HCT116 (cell line): ENCODE results near the gene DNAH10. TPM values are rescaled to one million over a fixed set of nuclear protein-coding genes. Genes with fewer than 3 reads are reported as not detected.

Source experiments
- ATAC-seq: fragments of 200-7000 bp; cut with Tn5 transposase; 2 replicates; pipeline ENCODE4 v1.9.1; 2020; ENCODE audit warnings: mild to moderate bottlenecking, moderate library complexity
- BruUV-seq: library from RNA; stranded (reverse); fragments of 400-500 nt; replicated peaks from 2 replicates; lab custom pipeline; 2021; lab: Mats Ljungman, UMichigan
- CTCF ChIA-PET: fragments of 300-600 bp; sonication (Branson Sonifier 250); formaldehyde crosslinking; loops from one replicate; lab custom pipeline; 2021; ENCODE audit warnings: antibody characterized with exemption; lab: Charles Lee
- POLR2A ChIA-PET: fragments of 300-600, 350-600 bp; sonication (Branson Sonifier 250); formaldehyde crosslinking; loops from one replicate; lab custom pipeline; 2021; ENCODE audit warnings: antibody characterized with exemption; lab: Charles Lee
- RAD21 ChIA-PET, 2 experiments: fragments of 300-600 bp; sonication (Branson Sonifier 250); formaldehyde crosslinking; loops; one replicate each; lab custom pipeline; 2023; ENCODE audit warnings: low total read pairs in 2 of 2; ENCODE audit not compliant: uncharacterized antibody in 2 of 2, unreplicated experiment in 2 of 2, low non-redundant PET in 1 of 2; lab: Charles Lee
- DNase-seq: peaks from one replicate; pipeline ENCODE4 v3.0.0-alpha.2; 2010; ENCODE audit warnings: low read depth, low spot score
- H2AFZ ChIP-seq: fragments of 200-600 bp; shearing (Covaris generic), sonication (generic); 2 replicates; pipeline ENCODE4 v1.6.1; 2017; ENCODE audit warnings: low read depth, mixed run types, mixed read lengths, antibody characterized with exemption, low read length; ENCODE audit not compliant: poor library complexity, severe bottlenecking
- H3K27ac ChIP-seq: 2 replicates; pipeline ENCODE4 v1.5.1; 2012; ENCODE audit warnings: low read depth, low read length
- H3K27me3 ChIP-seq: fragments of 200-600 bp; sonication (generic); 2 replicates; pipeline ENCODE4 v1.6.1; 2016; ENCODE audit warnings: mixed run types, low read length, mixed read lengths; ENCODE audit not compliant: insufficient read depth
- H3K36me3 ChIP-seq, 2 experiments: fragments of 200-500 bp in 1 of 2; fragments of 200-600 bp in 1 of 2; sonication (Bioruptor generic) in 1 of 2; sonication (generic) in 1 of 2; 2 replicates each; pipeline versions ENCODE4 v1.5.1 to v1.6.1; 2014 to 2016; ENCODE audit warnings: low read length in 2 of 2, inconsistent platforms in 1 of 2, mixed read lengths in 1 of 2, mixed run types in 1 of 2; ENCODE audit not compliant: insufficient read depth in 2 of 2, control insufficient read depth in 1 of 2
- H3K4me1 ChIP-seq, 2 experiments: fragments of 200-600 bp in 1 of 2; sonication (generic) in 1 of 2; 2 replicates each; pipeline versions ENCODE4 v1.5.1 to v1.6.1; 2012 to 2017; ENCODE audit warnings: low read length in 2 of 2, inconsistent platforms in 1 of 2, mild to moderate bottlenecking in 1 of 2, mixed read lengths in 1 of 2, mixed run types in 1 of 2, moderate library complexity in 1 of 2; ENCODE audit not compliant: insufficient read depth in 2 of 2, control insufficient read depth in 1 of 2
- H3K4me2 ChIP-seq: fragments of 200-600 bp; sonication (generic); 2 replicates; pipeline ENCODE4 v1.6.1; 2017; ENCODE audit warnings: mixed run types, low read length, mixed read lengths
- H3K4me3 ChIP-seq, 2 experiments: fragments of 200-600 bp in 1 of 2; sonication (generic) in 1 of 2; replicated peaks in 1 of 2; 2 replicates each; pipeline ENCODE4 v1.5.1; 2011 to 2016; ENCODE audit warnings: low read length in 2 of 2, control low read depth in 1 of 2, low read depth in 1 of 2, mild to moderate bottlenecking in 1 of 2, mixed read lengths in 1 of 2, mixed run types in 1 of 2
- H3K79me2 ChIP-seq: fragments of 200-600 bp; sonication (generic); 2 replicates; pipeline ENCODE4 v1.6.1; 2017; ENCODE audit warnings: mild to moderate bottlenecking, mixed run types, low read length, moderate library complexity, mixed read lengths; ENCODE audit not compliant: insufficient read depth
- H3K9ac ChIP-seq: fragments of 200-600 bp; sonication (generic); 2 replicates; pipeline ENCODE4 v1.6.1; 2016; ENCODE audit warnings: low read length, mixed read lengths
- H3K9me2 ChIP-seq: fragments of 200-600 bp; sonication (generic), shearing (Covaris generic); 2 replicates; pipeline ENCODE4 v1.6.1; 2017; ENCODE audit warnings: mixed run types, mild to moderate bottlenecking, moderate library complexity; ENCODE audit not compliant: insufficient read depth
- H3K9me3 ChIP-seq, 2 experiments: fragments of 200-500 bp in 1 of 2; fragments of 200-600 bp in 1 of 2; sonication (Bioruptor generic) in 1 of 2; sonication (generic) in 1 of 2; 2 replicates each; pipeline ENCODE4 v1.6.1; 2014 to 2017; ENCODE audit warnings: low read length in 2 of 2, mixed read lengths in 2 of 2, inconsistent platforms in 1 of 2, low read depth in 1 of 2, mild to moderate bottlenecking in 1 of 2, mixed run types in 1 of 2, moderate library complexity in 1 of 2; ENCODE audit not compliant: control insufficient read depth in 1 of 2, insufficient read depth in 1 of 2
- H4K20me1 ChIP-seq: fragments of 200-600 bp; sonication (generic), shearing (Covaris generic); 2 replicates; pipeline ENCODE4 v1.6.1; 2017; ENCODE audit warnings: mixed run types, mild to moderate bottlenecking, moderate library complexity; ENCODE audit not compliant: insufficient read depth
- ATF3 ChIP-seq: IDR thresholded peaks from 2 replicates; pipeline ENCODE4 v1.6.1; 2012
- EGR1 ChIP-seq: IDR thresholded peaks from 2 replicates; pipeline ENCODE4 v1.6.1; 2012; ENCODE audit warnings: low read depth
- ELF1 ChIP-seq: IDR thresholded peaks from 2 replicates; pipeline ENCODE4 v1.6.1; 2012; ENCODE audit warnings: low read depth, borderline replicate concordance
- JUND ChIP-seq: IDR thresholded peaks from 2 replicates; pipeline ENCODE4 v1.6.1; 2012
- MAX ChIP-seq: IDR thresholded peaks from 2 replicates; pipeline ENCODE4 v1.6.1; 2012
- POLR2A ChIP-seq: IDR thresholded peaks from 2 replicates; pipeline ENCODE4 v1.7.0; 2011; ENCODE audit warnings: borderline replicate concordance; ENCODE audit not compliant: insufficient read depth, insufficient read length; ENCODE audit errors: extremely low read depth
- POLR2AphosphoS5 ChIP-seq: IDR thresholded peaks from 2 replicates; pipeline ENCODE4 v1.6.1; 2011; ENCODE audit warnings: mild to moderate bottlenecking, low read depth, low read length, moderate library complexity
- RAD21 ChIP-seq: IDR thresholded peaks from 2 replicates; pipeline ENCODE4 v1.6.1; 2012; ENCODE audit warnings: low read depth, mild to moderate bottlenecking
- SIN3A ChIP-seq: IDR thresholded peaks from 2 replicates; pipeline ENCODE4 v1.6.1; 2012; ENCODE audit warnings: low read depth
- SP1 ChIP-seq: IDR thresholded peaks from 2 replicates; pipeline ENCODE4 v1.6.1; 2012; ENCODE audit warnings: low read depth
- SRF ChIP-seq: IDR thresholded peaks from 2 replicates; pipeline ENCODE4 v1.6.1; 2012; ENCODE audit warnings: low read depth
- YY1 ChIP-seq: IDR thresholded peaks from 2 replicates; pipeline ENCODE4 v1.6.1; 2011; ENCODE audit warnings: low read length, low read depth, moderate library complexity, mild to moderate bottlenecking; ENCODE audit not compliant: insufficient replicate concordance; ENCODE audit errors: extremely low read depth
- ZBTB33 ChIP-seq: IDR thresholded peaks from 2 replicates; pipeline ENCODE4 v1.6.1; 2011; ENCODE audit warnings: mild to moderate bottlenecking, low read length, moderate library complexity; ENCODE audit not compliant: insufficient replicate concordance; ENCODE audit errors: extremely low read depth
- ZFX ChIP-seq: fragments of 450-650 bp; IDR thresholded peaks from 2 replicates; pipeline ENCODE4 v1.6.1; 2017
- ZNF274 ChIP-seq: fragments of 200-500 bp; sonication (Bioruptor generic); IDR thresholded peaks from 2 replicates; pipeline ENCODE4 v1.6.1; 2014; ENCODE audit warnings: mild to moderate bottlenecking, low read depth, low read length, inconsistent platforms
- intact Hi-C: fragments of 100-400 bp; cut with micrococcal nuclease; formaldehyde crosslinking; loops from 2 replicates; pipeline ENCODE4 v1.10.0; 2022
- total RNA-seq: library from RNA; stranded (reverse); gene quantifications from one replicate; pipeline ENCODE4 v1.2.1, GENCODE V29; 2021; ENCODE audit not compliant: unreplicated experiment

Gene DNAH10
- total RNA-seq, 1 experiment from 2014 or later, result 1.3 TPM

- Histone ChIP-seq H3K4me1 (peaks cover 12 to 24% of the 10 kb centered on the region in 2 experiments), H3K9me2 (no peaks in the 10 kb centered on the region), H3K9me3 (no peaks in the 10 kb centered on the region), H3K27ac (no peak overlapping the region; the same call in 1 of the 2 replicates), H3K27me3 (no peaks in the 10 kb centered on the region), H3K79me2 (no peaks in the 10 kb centered on the region), H3K4me3 (no peak overlapping the region), H3K9ac (no peak overlapping the region), H3K36me3 (no peaks in the 10 kb centered on the region), H2AFZ (no peak overlapping the region), H3K4me2 (no peak overlapping the region), H4K20me1 (no peaks in the 10 kb centered on the region)
- CTCF ChIA-PET, result no interaction called here
- RAD21 ChIA-PET, result no interaction called here
- DNase-seq (no peak), ATAC-seq (peak; percentile 48)
- POLR2A ChIA-PET, result no interaction called here
- BruUV-seq, result no TSS peak
- TF ChIP-seq MAX, result no peak
- TF ChIP-seq EGR1, result no peak
- no peak for TF ChIP-seq RAD21
- TF ChIP-seq SRF, result no peak
- TF ChIP-seq SP1, result no peak
- no peak for TF ChIP-seq POLR2AphosphoS5
- TF ChIP-seq POLR2A, result no peak
- TF ChIP-seq ZBTB33, result no peak
- no peak for TF ChIP-seq SIN3A
- TF ChIP-seq YY1, result no peak
- no peak for TF ChIP-seq ZNF274
- TF ChIP-seq ATF3, result no peak
- no peak for TF ChIP-seq ZFX
- TF ChIP-seq JUND, result no peak
- TF ChIP-seq ELF1, result no peak
- intact Hi-C loops, result no loop called here
Measured at GRCh38 chr12:123907726-123908476, 145.8 kb downstream of the DNAH10 start.
